Endothelial cell of umbilical vein (primary cell): ENCODE data around the gene ATXN2. TPM values are rescaled to one million over a fixed set of nuclear protein-coding genes. Genes with fewer than 3 reads are reported as not detected.

ENCODE experiments used
- BruUV-seq: library from RNA; stranded (reverse); fragments of 400-500 nt; replicated peaks from 2 replicates; lab custom pipeline; 2021; lab: Mats Ljungman, UMichigan
- CTCF ChIA-PET: fragments of 300-600, 350-600 bp; sonication (Branson Sonifier 250); formaldehyde crosslinking; loops from one replicate; lab custom pipeline; 2021; ENCODE audit warnings: antibody characterized with exemption, inconsistent platforms; lab: Charles Lee
- POLR2A ChIA-PET: fragments of 300-600, 350-600 bp; sonication (Branson Sonifier 250); formaldehyde crosslinking; loops from one replicate; lab custom pipeline; 2021; ENCODE audit warnings: antibody characterized with exemption, inconsistent platforms; lab: Charles Lee
- DNase-seq: peaks from one replicate; pipeline ENCODE4 v3.0.0-alpha.2; 2011; ENCODE audit warnings: low read depth, low spot score
- FAIRE-seq: peaks from 2 replicates; lab custom pipeline; 2011; peaks lifted over from hg19 to GRCh38; lab: Jason Lieb, UNC
- H2AFZ ChIP-seq: 2 replicates; pipeline ENCODE4 v1.6.0; 2012; ENCODE audit warnings: low read depth, low read length, control low read depth, inconsistent platforms
- H3K27ac ChIP-seq: 2 replicates; pipeline ENCODE4 v1.5.1; 2011; ENCODE audit warnings: low read depth, mild to moderate bottlenecking, control low read depth, low read length, moderate library complexity; ENCODE audit not compliant: insufficient read depth
- H3K27me3 ChIP-seq, 2 experiments: 2 replicates each; pipeline versions ENCODE4 v1.6.0 to v1.6.1; 2011; ENCODE audit warnings: low read length in 2 of 2, mixed read lengths in 1 of 2; ENCODE audit not compliant: control insufficient read depth in 2 of 2, insufficient read depth in 2 of 2
- H3K36me3 ChIP-seq, 2 experiments: 2 replicates in 1 of 2; 3 replicates in 1 of 2; pipeline ENCODE4 v1.5.1; 2011; ENCODE audit warnings: low read length in 2 of 2, mild to moderate bottlenecking in 1 of 2, moderate library complexity in 1 of 2; ENCODE audit not compliant: control insufficient read depth in 2 of 2, insufficient read depth in 2 of 2; ENCODE audit errors: extremely low read depth in 1 of 2
- H3K4me1 ChIP-seq: 3 replicates; pipeline ENCODE4 v1.5.1; 2011; ENCODE audit warnings: mild to moderate bottlenecking, low read length; ENCODE audit not compliant: control insufficient read depth, insufficient read depth; ENCODE audit errors: extremely low read depth
- H3K4me2 ChIP-seq: 2 replicates; pipeline ENCODE4 v1.6.1; 2011; ENCODE audit warnings: low read length, control low read depth, mixed read lengths; ENCODE audit not compliant: insufficient read depth
- H3K4me3 ChIP-seq, 3 experiments: fragments of 200-600 bp in 1 of 3; sonication (generic), shearing (Covaris generic) in 1 of 3; replicated peaks in 1 of 3; 2 replicates each; pipeline ENCODE4 v1.5.1; 2011 to 2016; ENCODE audit warnings: control low read depth in 3 of 3, low read length in 3 of 3, mild to moderate bottlenecking in 2 of 3, inconsistent platforms in 1 of 3, low read depth in 1 of 3, moderate library complexity in 1 of 3; ENCODE audit not compliant: insufficient read depth in 1 of 3
- H3K79me2 ChIP-seq: 2 replicates; pipeline ENCODE4 v1.6.0; 2012; ENCODE audit warnings: low read length, inconsistent platforms; ENCODE audit not compliant: control insufficient read depth, insufficient read depth
- H3K9ac ChIP-seq: replicated peaks from 2 replicates; pipeline ENCODE3; 2011; ENCODE audit warnings: low read length, control low read depth; ENCODE audit not compliant: insufficient read depth; ENCODE audit errors: extremely low read depth
- H3K9me1 ChIP-seq: replicated peaks from 3 replicates; pipeline ENCODE4 v1.6.0; 2011; ENCODE audit warnings: mild to moderate bottlenecking, low read length; ENCODE audit not compliant: control insufficient read depth, insufficient read depth; ENCODE audit errors: extremely low read depth
- H3K9me3 ChIP-seq: replicated peaks from 2 replicates; pipeline ENCODE4 v1.5.1; 2012; ENCODE audit warnings: low read length, inconsistent platforms; ENCODE audit not compliant: control insufficient read depth, insufficient read depth
- H4K20me1 ChIP-seq: replicated peaks from 2 replicates; pipeline ENCODE3; 2011; ENCODE audit warnings: mild to moderate bottlenecking, low read length; ENCODE audit not compliant: control insufficient read depth, insufficient read depth; ENCODE audit errors: extremely low read depth
- EZH2 ChIP-seq: IDR thresholded peaks from 2 replicates; pipeline ENCODE4 v1.6.1; 2012; ENCODE audit warnings: borderline replicate concordance, low read depth, mild to moderate bottlenecking, moderate library complexity, low read length, inconsistent platforms; ENCODE audit not compliant: severe bottlenecking
- FOS ChIP-seq: IDR thresholded peaks from 2 replicates; pipeline ENCODE4 v1.6.1; 2011; ENCODE audit warnings: mild to moderate bottlenecking, low read length, moderate library complexity, borderline replicate concordance; ENCODE audit not compliant: insufficient read depth
- GATA2 ChIP-seq: IDR thresholded peaks from 2 replicates; pipeline ENCODE4 v1.7.0; 2011; ENCODE audit warnings: low read depth, mild to moderate bottlenecking, moderate library complexity, mixed read lengths, low read length; ENCODE audit not compliant: insufficient read length, insufficient read depth
- JUN ChIP-seq: IDR thresholded peaks from 2 replicates; pipeline ENCODE4 v1.6.1; 2011; ENCODE audit warnings: borderline replicate concordance, low read depth; ENCODE audit not compliant: insufficient read length, insufficient read depth
- MYC ChIP-seq: IDR thresholded peaks from one replicate; pipeline ENCODE4 v1.6.1; 2011; ENCODE audit warnings: mild to moderate bottlenecking, low read depth, low read length
- POLR2A ChIP-seq: IDR thresholded peaks from 2 replicates; pipeline ENCODE4 v1.6.1; 2012; ENCODE audit warnings: low read depth, mild to moderate bottlenecking, control low read depth, low read length
- POLR2AphosphoS5 ChIP-seq: IDR thresholded peaks from 2 replicates; pipeline ENCODE4 v1.6.1; 2012; ENCODE audit warnings: low read depth, mild to moderate bottlenecking, control low read depth, low read length, moderate library complexity; ENCODE audit not compliant: insufficient read depth
- dilution Hi-C: fragments of 300-500 bp; cut with MboI; formaldehyde crosslinking; loops from one replicate; pipeline ENCODE4 v1.15.0; 2019; ENCODE audit warnings: low sequenced_read_pairs; ENCODE audit not compliant: extremely low pct_ligation_motif_present
- intact Hi-C: fragments of 100-400 bp; cut with micrococcal nuclease; formaldehyde crosslinking; loops from one replicate; pipeline ENCODE4 v1.10.0; 2022
- polyA plus RNA-seq, 4 experiments: library from polyadenylated mRNA; depleted of rRNA in 3 of 4; stranded (reverse) in 3 of 4; unstranded in 1 of 4; fragments of >200 nt; gene quantifications; 2 replicates each; pipeline versions ENCODE4 v1.2.1 to v1.2.3, GENCODE V29; 2011 to 2012; ENCODE audit warnings: missing spikeins in 1 of 4
- total RNA-seq: library from RNA; stranded (reverse); gene quantifications from 2 replicates; pipeline ENCODE4 v1.2.3, GENCODE V29; 2021

The ATXN2 gene
- total and polyA plus RNA-seq, 2 donors (not counting 3 experiments of a cell fraction or from before 2014, with no cell fraction given) = 58.9 to 86.7 TPM

- no peaks in the 10 kb centered on the region for H3K27me3 ChIP-seq
- H3K4me1 ChIP-seq = peaks cover 74% of the 10 kb centered on the region
- ChIA-PET CTCF (interaction anchor here (1.0 to 6.1 kb wide), 9 partner anchors 13 to 30 kb away, joined by 3 to 48 read pairs (median 7); no protein-coding TSS in a partner anchor), POLR2A (no interaction called here)
- intact Hi-C loops = loop anchor here (1.0 kb wide), 1 partner anchor 21 kb away; the partner anchor contains the start of gene SH2B3
- peak; percentile 92 for FAIRE-seq
- no TSS peak for BruUV-seq
- no peak overlapping the region for H3K9ac ChIP-seq
- peaks cover 98% of the 10 kb centered on the region for H3K79me2 ChIP-seq
- dilution Hi-C loops = no loop called here
- H3K27ac ChIP-seq = peak overlapping the region; percentile 76
- H3K4me3 ChIP-seq = no peak overlapping the region
- TF ChIP-seq POLR2AphosphoS5 (peak; percentile 30), JUN (no peak), FOS (peak; percentile 61), MYC (no peak), POLR2A (peak; percentile 27)
- H4K20me1 ChIP-seq = peaks cover 3% of the 10 kb centered on the region
- peaks cover 2 to 9% of the 10 kb centered on the region in 2 experiments for H3K36me3 ChIP-seq
- peak; percentile 67 for DNase-seq
- H3K9me1 ChIP-seq = no peaks in the 10 kb centered on the region
- H3K4me2 ChIP-seq = no peak overlapping the region
- H2AFZ ChIP-seq = no peak overlapping the region
- no peaks in the 10 kb centered on the region for H3K9me3 ChIP-seq
Measured at GRCh38 chr12:111426344-111427185, 172.6 kb downstream of the ATXN2 start.

DNA sequence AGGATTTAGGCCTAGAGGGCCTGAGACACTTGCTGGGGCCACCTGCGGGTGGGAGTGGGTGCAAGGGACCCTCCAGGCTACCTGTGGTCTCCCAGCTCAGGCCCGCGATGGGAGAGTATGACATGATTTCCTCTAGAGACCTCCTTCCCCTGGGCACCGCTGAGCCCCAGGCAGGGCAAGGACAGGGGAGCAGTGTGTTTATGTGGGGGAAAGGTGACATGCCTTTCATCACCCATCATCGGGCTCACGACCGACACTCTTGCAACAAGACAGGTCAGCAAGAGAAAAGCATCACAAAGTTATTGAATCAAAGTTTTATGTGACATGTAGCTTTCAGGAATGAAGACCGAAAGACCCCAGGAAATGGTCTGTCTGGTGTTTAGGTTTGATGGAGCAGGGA lies 173.5 kb downstream of the ATXN2 start:
- no TSS peak for BruUV-seq
- no peak for FAIRE-seq
- DNase-seq = no peak

More for the DNA sequence above, 173.5 kb downstream of the ATXN2 start:
- Histone ChIP-seq H3K9ac (no peak overlapping the region), H4K20me1 (peaks cover 3% of the 10 kb centered on the region), H3K9me1 (no peaks in the 10 kb centered on the region), H3K9me3 (no peaks in the 10 kb centered on the region), H3K36me3 (peaks cover 4 to 16% of the 10 kb centered on the region in 2 experiments), H3K79me2 (peaks cover 98% of the 10 kb centered on the region), H3K27ac (peak overlapping the region; percentile 76), H2AFZ (no peak overlapping the region), H3K4me1 (peaks cover 66% of the 10 kb centered on the region), H3K4me2 (no peak overlapping the region), H3K27me3 (no peaks in the 10 kb centered on the region), H3K4me3 (no peak overlapping the region)
- ChIA-PET CTCF (interaction anchor here (1.1 to 3.4 kb wide), 5 partner anchors 19 to 29 kb away, joined by 3 to 30 read pairs (median 7); no protein-coding TSS in a partner anchor), POLR2A (no interaction called here)
- TF ChIP-seq EZH2 (no peak), GATA2 (no peak)
- intact Hi-C loops (loop anchor here (1.0 kb wide), 1 partner anchor 20 kb away; the partner anchor contains the start of gene SH2B3), dilution Hi-C loops (no loop called here)
